Tibial artery (tissue), 4 donors: ENCODE results near the gene TMEM63B.

Source experiments
- DNase-seq, 2 donors: peaks; one replicate each; pipeline ENCODE4 v3.0.0-alpha.2; 2019
- H3K27ac ChIP-seq, 2 donors: fragments of 200-600 bp; sonication (generic) in 1 of 2; 1 replicate in 1 of 2; 2 replicates in 1 of 2; pipeline ENCODE4 v1.5.1; 2018 to 2019; ENCODE audit warnings: mild to moderate bottlenecking in 1 of 2
- H3K27me3 ChIP-seq, 2 donors: fragments of 200-600 bp; sonication (generic) in 1 of 2; one replicate each; pipeline versions ENCODE4 v1.5.1 to v1.6.0; 2016 to 2019
- H3K36me3 ChIP-seq, 3 donors: fragments of 200-600 bp; sonication (generic) in 2 of 3; one replicate each; pipeline ENCODE4 v1.5.1; 2016 to 2019; ENCODE audit warnings: mild to moderate bottlenecking in 2 of 3
- H3K4me1 ChIP-seq, 4 donors: fragments of 200-600 bp; sonication (generic) in 2 of 4; 1 replicate in 3 of 4; 2 replicates in 1 of 4; pipeline ENCODE4 v1.5.1; 2016 to 2019
- H3K4me3 ChIP-seq, 2 donors: fragments of 200-600 bp; sonication (generic) in 1 of 2; 1 replicate in 1 of 2; 2 replicates in 1 of 2; pipeline ENCODE4 v1.5.1; 2018 to 2019; ENCODE audit warnings: mild to moderate bottlenecking in 2 of 2
- H3K9me3 ChIP-seq, 3 donors: fragments of 200-600 bp; sonication (generic) in 1 of 3; one replicate each; pipeline ENCODE4 v1.5.1; 2016 to 2019
- CTCF ChIP-seq, 2 experiments: fragments of 200-600 bp in 1 of 2; fragments of 450-650 bp in 1 of 2; IDR thresholded peaks; one replicate each; pipeline ENCODE4 v1.5.1; 2017 to 2019; ENCODE audit warnings: antibody characterized with exemption in 2 of 2, mild to moderate bottlenecking in 1 of 2, moderate library complexity in 1 of 2
- intact Hi-C: fragments of 100-400 bp; cut with DNase I; formaldehyde crosslinking; loops from one replicate; pipeline ENCODE4 v1.15.0; 2023; ENCODE audit warnings: low total_unique reads

The TMEM63B gene

GRCh38 chr6:44096612-44097011 lies 30.7 kb upstream of the TMEM63B start:
- Histone ChIP-seq H3K4me1 (no peaks in the 10 kb centered on the region), H3K27me3 (no peaks in the 10 kb centered on the region), H3K9me3 (no peaks in the 10 kb centered on the region), H3K27ac (no peak overlapping the region), H3K4me3 (no peak overlapping the region), H3K36me3 (peaks cover 0 to 29% (median 0%) of the 10 kb centered on the region in 3 donors)
- intact Hi-C loops: loop anchor here (2.0 to 10.0 kb wide), 2 partner anchors 56 to 168 kb away; partner anchors contain the start of gene NFKBIE
- TF ChIP-seq CTCF (IDR thresholded peaks at IDR 0.05): peak; percentile 81
- DNase-seq: peak; percentile 74 to 80

- no peaks in the 10 kb centered on the region for H3K9me3 ChIP-seq
- DNase-seq: no peak
- H3K27ac ChIP-seq: no peak overlapping the region
- TF ChIP-seq CTCF (IDR thresholded peaks at IDR 0.05): no peak
- no peak overlapping the region for H3K4me3 ChIP-seq
- intact Hi-C loops: loop anchor here (2.0 to 10.0 kb wide), 2 partner anchors 55 to 167 kb away; partner anchors contain the start of gene NFKBIE
- H3K4me1 ChIP-seq: no peaks in the 10 kb centered on the region
- no peaks in the 10 kb centered on the region for H3K27me3 ChIP-seq
- H3K36me3 ChIP-seq: peaks cover 0 to 29% (median 0%) of the 10 kb centered on the region in 3 donors
Observed at GRCh38 chr6:44097782-44098317, 29.5 kb upstream of the TMEM63B start.

DNA sequence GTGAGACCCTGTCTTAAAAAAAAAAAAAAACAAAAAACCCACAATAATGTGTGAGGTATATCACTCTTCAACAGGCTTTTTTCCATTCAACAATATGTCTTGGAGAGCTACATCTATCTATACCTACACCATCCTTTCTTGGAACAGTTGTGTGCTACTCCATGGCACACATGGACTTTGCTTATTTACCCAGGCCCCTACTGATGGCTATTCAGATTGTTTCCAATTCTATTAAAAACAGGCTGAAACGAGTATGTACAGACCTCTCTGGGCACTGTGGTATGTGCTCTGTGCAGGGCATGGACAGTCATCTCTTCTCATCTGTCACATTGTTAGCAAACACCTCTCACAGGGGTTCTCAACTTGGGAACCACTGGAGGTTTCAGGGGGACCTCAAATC lies 28.2 kb upstream of the TMEM63B start:
- Histone ChIP-seq H3K9me3 (no peaks in the 10 kb centered on the region), H3K36me3 (peaks cover 0 to 26% (median 1%) of the 10 kb centered on the region in 3 donors), H3K27ac (no peak overlapping the region), H3K4me3 (no peak overlapping the region), H3K27me3 (no peaks in the 10 kb centered on the region), H3K4me1 (no peaks in the 10 kb centered on the region)
- intact Hi-C loops: loop anchor here (10.0 kb wide), 1 partner anchor 166 kb away; the partner anchor contains the start of gene NFKBIE
- DNase-seq: no peak
- TF ChIP-seq CTCF (IDR thresholded peaks at IDR 0.05): no peak

DNA sequence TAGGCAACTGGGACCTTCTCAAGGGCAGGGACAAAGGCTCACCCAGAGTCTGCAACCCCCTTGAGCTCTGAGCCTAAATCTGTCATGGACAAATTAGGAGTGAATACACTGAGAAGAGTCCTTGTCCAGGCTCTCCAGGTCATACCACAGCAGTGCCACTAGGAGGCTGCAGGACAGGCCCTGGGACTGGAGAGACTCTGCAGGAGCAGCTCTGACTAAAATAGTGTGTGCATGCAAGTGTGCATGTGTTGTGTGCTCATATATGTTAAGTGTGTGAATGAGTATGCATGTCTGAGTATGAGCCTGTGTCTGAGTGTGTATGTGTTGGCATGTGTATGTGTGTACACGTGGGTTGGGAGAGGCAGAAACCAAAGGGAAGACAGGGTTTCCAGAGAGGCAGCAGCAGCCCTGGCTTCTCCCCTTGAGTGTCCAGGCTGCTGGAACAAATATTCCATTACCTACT lies 27.2 kb upstream of the TMEM63B start:
- Histone ChIP-seq H3K4me3 (no peak overlapping the region), H3K27me3 (no peaks in the 10 kb centered on the region), H3K9me3 (no peaks in the 10 kb centered on the region), H3K36me3 (peaks cover 0 to 24% (median 5%) of the 10 kb centered on the region in 3 donors), H3K4me1 (peaks cover 0 to 3% (median 0%) of the 10 kb centered on the region in 4 donors), H3K27ac (no peak overlapping the region)
- no peak for DNase-seq
- intact Hi-C loops: no loop called here
- TF ChIP-seq CTCF (IDR thresholded peaks at IDR 0.05): no peak

- no peak for DNase-seq
Observed at GRCh38 chr6:44101832-44102231, 25.5 kb upstream of the TMEM63B start.

More at GRCh38 chr6:44101832-44102231, 25.5 kb upstream of the TMEM63B start:
- H3K4me3 ChIP-seq: no peak overlapping the region
- H3K27ac ChIP-seq: no peak overlapping the region
- H3K9me3 ChIP-seq: no peaks in the 10 kb centered on the region
- no peak for TF ChIP-seq CTCF (IDR thresholded peaks at IDR 0.05)
- intact Hi-C loops: no loop called here
- peaks cover 0 to 5% (median 0%) of the 10 kb centered on the region in 4 donors for H3K4me1 ChIP-seq
- peaks cover 0 to 25% (median 5%) of the 10 kb centered on the region in 3 donors for H3K36me3 ChIP-seq
- H3K27me3 ChIP-seq: no peaks in the 10 kb centered on the region
